Fibroblast of lung (primary cell): ENCODE data around the gene MIER2. TPM values are rescaled to one million over a fixed set of nuclear protein-coding genes. Genes with fewer than 3 reads are reported as not detected.

Experiments used
- DNase-seq, 2 donors: peaks; one replicate each; pipeline versions ENCODE4 v3.0.0 to v3.0.0-alpha.2; 2010; ENCODE audit warnings: low read depth in 2 of 2
- H2AFZ ChIP-seq: 2 replicates; pipeline ENCODE4 v1.5.1; 2012; ENCODE audit warnings: low read length, control low read depth, inconsistent platforms
- H3K27ac ChIP-seq: 2 replicates; pipeline ENCODE4 v1.5.1; 2011; ENCODE audit warnings: low read length, control low read depth; ENCODE audit not compliant: insufficient read depth
- H3K27me3 ChIP-seq: 2 replicates; pipeline ENCODE4 v1.5.1; 2011; ENCODE audit warnings: mild to moderate bottlenecking, low read length; ENCODE audit not compliant: control insufficient read depth, insufficient read depth
- H3K36me3 ChIP-seq: 2 replicates; pipeline ENCODE4 v1.5.1; 2011; ENCODE audit warnings: low read length; ENCODE audit not compliant: control insufficient read depth, insufficient read depth
- H3K4me1 ChIP-seq: 2 replicates; pipeline ENCODE4 v1.5.1; 2011; ENCODE audit warnings: low read length; ENCODE audit not compliant: control insufficient read depth, insufficient read depth; ENCODE audit errors: extremely low read depth
- H3K4me2 ChIP-seq: 2 replicates; pipeline ENCODE4 v1.5.1; 2011; ENCODE audit warnings: low read length, control low read depth; ENCODE audit not compliant: insufficient read depth; ENCODE audit errors: extremely low read depth
- H3K4me3 ChIP-seq, 4 experiments: fragments of 200-600 bp in 1 of 4; sonication (generic) in 1 of 4; replicated peaks in 1 of 4; 2 replicates each; pipeline ENCODE4 v1.5.1; 2011 to 2016; ENCODE audit warnings: low read length in 4 of 4, low read depth in 3 of 4, mild to moderate bottlenecking in 3 of 4, control low read depth in 2 of 4, inconsistent platforms in 1 of 4, mixed read lengths in 1 of 4; ENCODE audit not compliant: insufficient read depth in 1 of 4; ENCODE audit errors: control extremely low read depth in 1 of 4
- H3K79me2 ChIP-seq: 2 replicates; pipeline ENCODE4 v1.5.1; 2012; ENCODE audit warnings: mild to moderate bottlenecking, low read length, inconsistent platforms; ENCODE audit not compliant: control insufficient read depth, insufficient read depth
- H3K9ac ChIP-seq: 2 replicates; pipeline ENCODE4 v1.5.1; 2011; ENCODE audit warnings: mild to moderate bottlenecking, low read length, control low read depth; ENCODE audit not compliant: insufficient read depth
- H3K9me3 ChIP-seq: 2 replicates; pipeline ENCODE4 v1.5.1; 2012; ENCODE audit warnings: low read depth, low read length; ENCODE audit not compliant: control insufficient read depth, insufficient read depth
- H4K20me1 ChIP-seq: 2 replicates; pipeline ENCODE4 v1.5.1; 2011; ENCODE audit warnings: low read length; ENCODE audit not compliant: control insufficient read depth, insufficient read depth; ENCODE audit errors: extremely low read depth
- CTCF ChIP-seq, 2 donors: IDR thresholded peaks in 1 of 2; conservative IDR thresholded peaks in 1 of 2; 1 replicate in 1 of 2; 2 replicates in 1 of 2; pipeline ENCODE4 v1.5.1; 2011 to 2012; ENCODE audit warnings: low read length in 2 of 2, control low read depth in 1 of 2, inconsistent platforms in 1 of 2, low read depth in 1 of 2, mild to moderate bottlenecking in 1 of 2
- EZH2 ChIP-seq: IDR thresholded peaks from 2 replicates; pipeline ENCODE4 v1.5.1; 2012; ENCODE audit warnings: low read length, control low read depth, mild to moderate bottlenecking; ENCODE audit errors: missing control alignments
- polyA plus RNA-seq, 2 donors: library from polyadenylated mRNA; depleted of rRNA in 1 of 2; stranded (reverse) in 1 of 2; unstranded in 1 of 2; fragments of >200 nt; gene quantifications; 2 replicates each; pipeline ENCODE4 v1.2.1, GENCODE V29; 2011 to 2012; ENCODE audit warnings: missing spikeins in 1 of 2
- total RNA-seq: library from RNA; depleted of rRNA; stranded (reverse); fragments of >200 nt; gene quantifications from 2 replicates; pipeline ENCODE4 v1.2.1, GENCODE V29; 2014

Gene MIER2
- total and polyA plus RNA-seq, 2 donors (not counting 1 experiment from before 2014, with no cell fraction given), result 13.7 to 20.6 TPM

GRCh38 chr19:369256-369655 is 24.7 kb upstream of the MIER2 start:
- Histone ChIP-seq H3K9me3 (no peaks in the 10 kb centered on the region), H4K20me1 (no peaks in the 10 kb centered on the region), H3K27ac (no peak overlapping the region), H3K9ac (no peak overlapping the region), H3K79me2 (no peaks in the 10 kb centered on the region), H3K4me2 (no peak overlapping the region), H2AFZ (no peak overlapping the region), H3K4me1 (peaks cover 2% of the 10 kb centered on the region), H3K4me3 (no peak overlapping the region), H3K27me3 (peaks cover 23% of the 10 kb centered on the region), H3K36me3 (no peaks in the 10 kb centered on the region)
- TF ChIP-seq EZH2 (no peak), CTCF (conservative IDR thresholded peaks at IDR 0.05 in 1 of 2, IDR thresholded peaks at IDR 0.05 in 1 of 2; ENCODE audit: low read depth in 1 of 2, low read length in 2 of 2) (no peak)
- no peak for DNase-seq

- Histone ChIP-seq H3K4me1 (peaks cover 2% of the 10 kb centered on the region), H3K4me3 (no peak overlapping the region), H3K79me2 (no peaks in the 10 kb centered on the region), H3K9me3 (no peaks in the 10 kb centered on the region), H3K27ac (no peak overlapping the region), H3K36me3 (no peaks in the 10 kb centered on the region), H2AFZ (no peak overlapping the region), H3K9ac (no peak overlapping the region), H3K4me2 (no peak overlapping the region), H4K20me1 (no peaks in the 10 kb centered on the region), H3K27me3 (peaks cover 18% of the 10 kb centered on the region)
- DNase-seq, result no peak
- TF ChIP-seq CTCF (conservative IDR thresholded peaks at IDR 0.05 in 1 of 2, IDR thresholded peaks at IDR 0.05 in 1 of 2; ENCODE audit: low read depth in 1 of 2, low read length in 2 of 2) (no peak), EZH2 (no peak)
These were observed 24.0 kb upstream of the MIER2 start for GRCh38 chr19:368630-369024.

- H3K36me3 ChIP-seq, result no peaks in the 10 kb centered on the region
- no peak overlapping the region for H3K9ac ChIP-seq
- DNase-seq, result no peak
- no peak overlapping the region for H2AFZ ChIP-seq
- H3K4me1 ChIP-seq, result peaks cover 2% of the 10 kb centered on the region
- no peak overlapping the region for H3K4me3 ChIP-seq
- no peaks in the 10 kb centered on the region for H3K9me3 ChIP-seq
- no peak for TF ChIP-seq CTCF (conservative IDR thresholded peaks at IDR 0.05 in 1 of 2, IDR thresholded peaks at IDR 0.05 in 1 of 2; ENCODE audit: low read depth in 1 of 2, low read length in 2 of 2)
- no peak for TF ChIP-seq EZH2
- no peak overlapping the region for H3K27ac ChIP-seq
- no peaks in the 10 kb centered on the region for H4K20me1 ChIP-seq
- H3K79me2 ChIP-seq, result no peaks in the 10 kb centered on the region
- no peak overlapping the region for H3K4me2 ChIP-seq
- H3K27me3 ChIP-seq, result peaks cover 14% of the 10 kb centered on the region
These were observed 23.5 kb upstream of the MIER2 start for GRCh38 chr19:367963-368629.
